AG09319 (cell line): ENCODE data around the gene CASZ1.

ENCODE experiments used
- DNase-seq: peaks from one replicate; pipeline ENCODE4 v3.0.0-alpha.2; 2010; ENCODE audit warnings: low read depth; ENCODE audit errors: extremely low read depth
- CTCF ChIP-seq: IDR thresholded peaks from 2 replicates; pipeline ENCODE4 v1.5.1; 2011; ENCODE audit warnings: low read depth, mild to moderate bottlenecking, inconsistent platforms, low read length, moderate library complexity

Gene CASZ1

GRCh38 chr1:10835421-10835820, 39.0 kb upstream of the CASZ1 start:
- no peak for DNase-seq
- TF ChIP-seq CTCF: no peak

GRCh38 chr1:10834770-10835412, 38.4 kb upstream of the CASZ1 start:
- TF ChIP-seq CTCF: no peak
- DNase-seq: no peak

GRCh38 chr1:10833630-10834557, 37.4 kb upstream of the CASZ1 start:
- no peak for TF ChIP-seq CTCF
- no peak for DNase-seq

GRCh38 chr1:10832703-10833102, 36.3 kb upstream of the CASZ1 start:
- TF ChIP-seq CTCF: no peak
- DNase-seq: no peak

GRCh38 chr1:10830961-10831668, 34.7 kb upstream of the CASZ1 start:
- no peak for DNase-seq
- no peak for TF ChIP-seq CTCF

GRCh38 chr1:10829965-10830515, 33.6 kb upstream of the CASZ1 start:
- TF ChIP-seq CTCF: no peak
- no peak for DNase-seq
